Dedifferentiated amniotic fluid mesenchymal stem cell (primary cell): ENCODE results near the gene ZNF593OS.

Experiments used
- DNase-seq: peaks from one replicate; pipeline ENCODE4 v3.0.0-alpha.2; 2016; ENCODE audit errors: extremely low spot score

The ZNF593OS gene

DNA sequence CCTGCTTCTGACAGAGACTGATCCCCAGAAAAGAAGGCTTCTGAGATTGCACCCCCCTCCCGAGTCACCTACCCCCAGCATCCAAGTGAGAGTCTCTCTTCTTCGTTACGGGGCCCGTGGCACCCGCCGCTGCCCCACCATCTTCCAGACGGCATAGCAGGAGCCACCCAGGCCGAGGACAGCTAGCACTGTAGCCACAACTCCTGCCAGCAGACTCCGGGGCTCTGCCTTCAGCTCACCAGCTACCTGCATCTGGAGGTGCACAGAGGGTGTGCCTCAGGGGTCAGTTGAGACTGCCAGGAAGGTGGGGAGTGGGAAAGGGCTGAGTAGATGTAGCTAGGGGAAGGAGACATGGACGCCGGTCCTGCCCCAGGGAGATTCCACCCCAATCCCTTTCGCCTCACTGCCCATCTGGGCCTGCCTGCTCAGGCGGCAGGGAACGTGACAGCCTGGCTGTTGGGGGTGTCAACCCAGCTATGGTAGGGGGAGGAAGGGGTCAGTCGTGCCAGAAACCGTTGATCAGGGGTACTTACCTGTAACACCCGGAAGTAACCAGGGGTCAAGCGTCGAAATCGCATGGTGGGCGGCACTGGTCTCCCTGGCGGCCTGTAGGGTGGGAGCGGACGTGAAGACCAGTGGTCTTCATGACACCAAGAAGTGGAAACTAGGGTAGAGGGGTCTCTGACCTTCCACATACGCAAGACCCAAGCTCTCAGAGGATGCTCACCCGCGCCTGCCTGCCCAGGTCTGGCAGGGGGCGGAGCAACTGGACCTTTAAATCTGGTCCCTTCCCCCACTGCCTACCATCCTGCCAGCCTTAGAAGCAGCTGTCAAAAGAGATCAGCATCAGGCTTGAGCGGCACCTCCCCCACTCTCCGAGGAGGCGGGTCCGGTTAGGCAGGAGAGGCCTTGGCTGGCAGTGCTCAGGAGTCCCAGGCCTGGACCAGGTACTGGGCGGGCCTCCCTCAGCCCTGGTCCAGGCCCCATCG lies at the start of gene ZNF593OS:
ZNF593OS (minus strand) TSS at position 749 of the 989 bp plus-strand sequence; CDS start at position 578, 171 bp downstream.
- DNase-seq: no peak

DNA sequence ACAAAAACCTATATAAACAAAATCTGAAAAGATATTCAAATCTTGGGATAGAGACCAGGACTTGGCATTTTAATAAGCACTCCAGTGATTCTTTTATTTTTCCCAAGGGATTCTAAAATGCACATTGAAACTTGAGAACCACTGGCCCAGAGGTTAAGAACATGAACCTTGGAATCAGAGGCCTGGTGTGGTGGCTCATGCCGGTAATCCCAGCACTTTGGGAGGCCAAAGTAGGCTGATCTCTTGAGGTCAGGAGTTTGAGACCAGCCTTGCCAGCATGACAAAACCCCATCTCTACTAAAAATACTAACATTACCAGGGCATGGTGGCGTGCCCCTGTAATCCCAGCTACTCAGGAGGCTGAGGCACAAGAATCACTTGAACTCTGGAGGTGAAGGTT lies 49.5 kb upstream of the ZNF593OS start:
- no peak for DNase-seq

DNA sequence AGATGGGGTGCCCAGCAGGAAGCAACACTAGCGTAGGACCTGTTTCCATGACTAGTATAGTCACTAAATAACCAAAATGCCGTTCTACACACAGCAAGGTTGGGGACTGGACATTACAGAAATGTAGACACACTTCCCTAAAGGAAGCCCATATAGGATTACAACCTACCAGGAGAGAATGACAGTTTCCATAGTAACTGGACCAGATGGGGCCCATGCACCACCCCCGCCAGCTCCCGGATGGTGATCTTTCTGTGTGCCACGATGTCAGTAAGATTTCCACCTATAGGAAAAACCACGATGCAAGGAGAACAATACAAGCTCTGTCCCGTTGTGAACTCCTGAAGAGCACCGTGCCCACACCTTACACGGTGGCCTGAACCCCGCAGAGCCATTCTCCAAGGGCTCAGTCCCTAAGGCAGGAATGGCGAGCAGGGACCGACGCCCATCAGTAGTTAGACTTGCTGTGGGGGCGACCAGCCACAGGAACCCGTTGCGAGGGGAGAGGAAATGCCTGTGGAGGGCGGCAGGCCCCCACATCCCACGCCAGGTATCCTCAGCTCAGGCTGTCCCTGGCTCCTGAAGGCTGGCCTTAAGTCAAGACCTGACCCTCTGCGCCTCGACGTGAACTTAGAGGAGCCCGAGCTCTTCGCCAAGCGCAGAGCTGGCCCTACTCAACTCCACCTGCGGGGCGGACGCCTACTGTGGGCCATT lies 48.7 kb upstream of the ZNF593OS start:
- no peak for DNase-seq

DNA sequence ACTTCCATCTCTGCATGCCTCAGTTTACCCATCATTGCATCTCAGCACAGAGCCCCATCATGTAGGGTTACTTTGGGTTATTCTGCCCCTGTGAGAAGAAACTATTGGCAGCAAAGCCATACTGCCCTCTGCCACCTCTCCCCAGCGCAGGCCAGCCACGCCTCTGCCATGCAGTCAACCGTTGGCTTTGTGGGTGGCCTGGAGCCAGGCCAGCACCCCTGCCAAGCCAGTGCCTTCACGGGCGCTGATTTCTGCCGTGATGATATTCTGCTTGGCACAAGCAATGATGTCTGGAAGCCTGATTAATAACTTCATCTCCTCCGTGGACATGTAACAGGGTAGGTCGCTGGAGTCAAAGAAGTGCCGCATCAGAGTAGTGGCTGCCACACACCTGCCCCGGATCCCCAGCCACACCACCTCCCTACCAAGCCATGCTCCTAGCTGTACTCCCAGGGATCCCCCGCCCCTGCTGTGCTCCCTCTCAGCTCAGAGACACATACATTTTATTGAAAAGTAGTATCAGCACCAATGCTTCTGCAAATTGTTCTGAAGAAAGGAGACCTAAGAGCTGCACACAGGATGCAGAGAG lies 47.4 kb upstream of the ZNF593OS start:
- no peak for DNase-seq

DNA sequence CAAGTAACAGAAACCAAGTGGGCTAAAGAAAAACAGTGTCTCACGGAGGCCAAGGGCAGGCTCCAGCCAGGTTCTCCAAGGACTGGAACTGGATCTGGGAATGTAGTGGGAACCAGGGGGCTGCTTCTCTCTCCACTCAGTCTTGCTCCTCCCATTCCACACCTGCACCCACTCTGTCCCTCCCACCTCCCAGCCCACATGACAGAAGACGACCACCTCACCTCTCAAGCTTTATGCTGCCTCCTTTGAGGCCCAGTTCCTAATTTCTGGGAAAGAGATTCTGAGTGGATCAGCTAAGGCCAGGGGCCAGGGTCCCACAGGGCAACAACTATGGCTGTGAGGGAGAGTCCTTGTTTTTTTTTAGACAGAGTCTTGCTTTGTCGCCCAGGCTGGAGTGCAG lies 43.6 kb upstream of the ZNF593OS start:
- no peak for DNase-seq

DNA sequence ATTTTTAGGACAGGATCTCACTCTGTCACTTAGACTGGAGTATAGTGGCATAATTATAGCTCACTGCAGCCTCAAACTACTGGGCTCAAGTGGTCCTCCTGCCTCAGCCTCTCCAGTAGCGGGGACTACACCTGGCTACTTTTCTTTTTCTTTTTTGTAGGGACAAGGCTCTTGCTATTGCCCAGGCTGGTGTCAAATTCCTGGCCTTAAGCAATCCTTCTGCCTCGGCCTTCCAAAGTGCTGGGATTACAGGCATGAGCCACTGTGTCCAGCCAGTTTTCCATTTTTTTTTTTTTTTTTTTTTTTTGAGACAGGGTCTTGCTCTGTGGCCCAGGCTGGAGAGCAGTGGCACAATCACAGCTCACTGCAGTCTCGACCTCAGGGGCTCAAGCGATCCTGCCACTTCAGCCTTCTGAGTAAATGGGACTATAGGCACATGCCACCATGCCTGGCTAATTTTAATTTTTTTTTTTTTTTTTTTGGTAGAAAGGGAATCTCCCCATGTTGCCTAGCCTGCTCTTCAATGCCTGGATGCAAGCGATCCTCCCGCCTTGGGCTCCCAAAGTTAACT lies 41.8 kb upstream of the ZNF593OS start:
- no peak for DNase-seq

DNA sequence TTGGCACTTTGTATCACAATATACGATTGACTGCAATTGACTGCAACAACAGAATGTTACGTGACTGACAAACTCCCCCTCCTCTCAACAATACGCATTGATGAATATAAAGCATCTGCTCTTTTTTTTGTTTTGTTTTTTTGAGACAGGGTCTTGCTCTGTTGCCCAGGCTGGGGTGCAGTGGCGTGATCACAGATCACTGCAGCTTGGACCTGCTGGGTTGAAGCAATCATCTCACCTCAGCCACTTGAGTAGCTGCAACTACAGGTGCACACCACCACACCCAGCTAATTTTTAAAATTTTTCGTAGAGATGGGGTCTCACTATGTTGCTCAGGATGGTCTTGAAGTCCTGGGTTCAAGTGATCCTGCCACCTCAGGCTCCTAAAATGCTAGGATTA lies 41.1 kb upstream of the ZNF593OS start:
- DNase-seq: no peak

DNA sequence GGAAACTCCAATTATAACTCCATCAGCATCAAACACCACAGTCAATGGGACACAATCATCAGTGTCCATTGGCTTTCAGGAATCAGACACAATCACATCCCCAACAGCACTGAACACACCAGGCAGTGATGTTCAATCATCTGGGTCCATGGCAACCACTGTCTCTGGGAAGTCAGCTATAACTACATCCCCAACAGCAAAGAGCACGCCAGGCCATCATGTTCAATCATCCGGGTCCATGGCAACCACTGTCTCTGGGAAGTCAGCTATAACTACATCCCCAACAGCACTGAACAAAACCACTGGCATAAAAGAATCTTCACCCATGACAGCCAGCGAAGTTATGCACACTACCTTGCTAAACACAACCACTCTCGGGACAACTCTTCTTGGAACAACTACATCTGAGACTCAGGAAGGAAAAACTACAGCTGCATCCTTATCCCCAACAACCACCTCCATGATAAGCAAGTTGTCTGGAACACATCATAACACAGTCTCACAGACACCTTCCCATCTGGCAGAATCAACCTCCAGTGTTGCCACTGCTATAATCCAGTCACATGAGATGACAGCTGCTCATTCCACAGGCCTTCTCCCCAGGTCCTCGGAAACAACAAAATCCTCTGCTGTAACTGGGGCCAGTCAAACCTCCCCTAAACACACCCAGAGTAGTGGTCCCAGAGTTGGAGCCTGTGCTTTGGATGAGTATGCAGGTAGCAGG lies 38.7 kb upstream of the ZNF593OS start:
- no peak for DNase-seq

DNA sequence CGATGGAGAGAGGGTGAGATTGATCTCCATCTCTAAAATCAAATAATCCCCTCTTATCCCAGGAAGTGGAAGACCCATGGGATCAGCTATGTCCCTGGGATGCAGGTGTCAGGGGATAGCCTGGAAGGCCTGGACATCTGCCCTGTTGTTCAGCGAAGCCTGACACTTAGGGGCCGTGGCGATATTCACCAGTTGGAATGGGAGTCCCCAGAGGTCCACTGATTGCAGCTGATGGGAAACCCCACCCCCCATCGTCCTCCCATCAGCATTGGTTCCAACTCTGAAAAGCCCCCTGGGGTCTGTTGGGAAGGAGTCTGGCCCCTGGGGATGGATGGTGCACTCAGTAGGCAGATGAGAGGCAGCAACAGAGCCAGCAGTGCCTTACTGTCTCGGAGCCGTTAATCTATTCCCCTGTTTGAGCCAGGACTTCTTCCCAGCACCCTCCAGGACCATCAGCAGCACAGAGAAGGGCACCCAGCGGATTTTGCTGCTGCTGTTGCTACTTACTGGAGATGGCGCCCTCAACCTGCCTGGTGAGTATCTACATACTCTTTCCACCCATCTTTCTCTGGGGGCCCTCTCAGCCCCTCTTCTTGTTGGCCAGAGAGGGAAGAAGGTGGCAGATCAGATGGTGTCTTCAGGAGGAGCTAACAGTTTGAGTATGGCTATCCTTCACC lies 32.1 kb upstream of the ZNF593OS start:
- DNase-seq: no peak

DNA sequence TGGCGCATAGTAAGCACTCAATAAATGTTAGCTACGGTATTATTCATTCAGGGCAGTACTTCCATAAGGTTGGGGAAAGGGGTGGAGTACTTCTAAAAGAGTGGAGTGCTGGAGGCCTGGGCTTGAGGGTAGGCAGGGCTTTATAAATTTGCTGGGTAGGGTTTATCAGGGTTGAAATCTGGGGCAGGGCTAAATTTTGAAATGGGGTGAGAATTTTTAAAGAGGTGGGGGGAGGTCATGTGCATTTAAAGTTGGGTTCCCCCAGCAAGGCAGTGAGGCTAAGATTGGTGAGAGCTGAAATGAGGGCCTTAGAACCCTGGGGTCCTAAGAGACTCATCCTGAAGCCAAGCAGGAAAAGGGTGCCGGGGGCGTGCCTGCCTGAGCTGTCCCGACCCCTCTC lies 28.8 kb upstream of the ZNF593OS start:
- no peak for DNase-seq

DNA sequence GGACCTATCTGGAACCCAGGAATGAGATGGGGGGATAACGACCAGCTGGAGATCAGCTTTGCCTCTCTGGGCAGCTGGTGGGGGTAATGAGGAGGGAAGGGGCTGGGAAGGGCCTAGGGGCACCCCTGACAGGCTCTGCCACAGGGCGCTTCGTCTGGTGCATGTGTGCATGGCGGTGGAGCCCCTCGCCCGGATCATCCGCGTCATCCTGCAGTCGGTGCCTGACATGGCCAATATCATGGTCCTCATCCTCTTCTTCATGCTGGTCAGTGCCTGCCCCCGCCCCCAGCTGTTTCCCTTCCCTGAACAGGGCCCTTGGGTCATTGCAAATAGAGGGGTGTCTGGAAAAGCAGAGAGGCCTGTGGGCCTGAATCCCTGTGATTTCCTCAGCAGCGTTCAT lies 26.2 kb upstream of the ZNF593OS start:
- no peak for DNase-seq

DNA sequence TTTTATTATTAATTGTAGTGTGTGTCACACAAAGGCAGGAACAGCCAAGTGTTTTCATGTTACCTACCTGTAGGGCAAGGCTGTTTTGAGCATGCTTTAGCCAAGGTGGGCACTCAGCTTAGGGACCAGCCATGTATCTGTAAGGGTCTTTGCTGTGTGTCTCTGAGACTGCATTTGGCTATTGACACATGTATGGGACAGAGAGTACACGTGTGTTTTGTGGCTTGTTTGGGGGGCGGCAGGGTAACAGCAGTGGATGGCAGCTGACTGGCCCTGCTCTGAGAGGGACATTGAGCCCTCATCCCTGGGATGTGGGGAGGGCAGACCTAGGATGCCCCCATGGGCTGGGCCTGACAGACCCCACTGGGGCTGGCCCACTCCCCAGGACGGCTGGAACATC lies 25.7 kb upstream of the ZNF593OS start:
- no peak for DNase-seq

DNA sequence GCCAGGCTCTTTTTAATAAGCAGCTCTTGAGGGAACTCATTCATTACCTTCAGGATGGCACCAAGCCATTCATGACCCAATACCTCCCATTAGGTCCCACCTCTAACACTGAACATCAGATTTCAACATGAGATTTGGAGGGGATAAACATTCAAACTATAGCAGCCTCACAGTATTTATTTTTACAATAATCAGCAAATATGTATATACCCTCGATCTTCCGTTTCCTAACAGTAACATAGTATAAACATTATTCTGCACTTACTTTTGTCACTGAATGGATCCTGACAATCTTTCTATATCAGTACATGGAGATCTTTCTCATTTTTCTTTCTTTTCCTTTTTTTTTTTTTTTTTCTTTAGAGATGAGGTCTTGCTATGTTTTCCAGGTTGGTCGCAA lies 24.2 kb upstream of the ZNF593OS start:
- no peak for DNase-seq

DNA sequence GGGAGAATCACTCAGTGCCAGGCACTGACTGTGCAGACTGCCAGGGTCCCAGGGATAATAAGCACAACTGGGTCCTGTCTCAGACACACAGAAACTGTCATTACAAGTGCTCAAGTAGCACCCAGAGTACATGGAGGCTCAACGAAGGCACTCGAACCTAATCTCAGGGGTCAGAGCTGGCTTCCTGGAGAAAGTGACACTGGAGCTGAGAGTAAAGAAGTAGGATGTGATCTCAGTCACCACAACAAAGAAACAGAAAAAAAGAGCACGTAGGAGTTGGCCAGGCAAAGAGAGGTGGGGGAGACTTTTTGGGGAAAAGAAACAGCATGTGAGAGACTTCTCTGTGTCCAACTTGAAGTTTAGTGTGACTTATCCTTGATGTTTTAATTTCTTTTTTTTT lies 20.1 kb upstream of the ZNF593OS start:
- no peak for DNase-seq

DNA sequence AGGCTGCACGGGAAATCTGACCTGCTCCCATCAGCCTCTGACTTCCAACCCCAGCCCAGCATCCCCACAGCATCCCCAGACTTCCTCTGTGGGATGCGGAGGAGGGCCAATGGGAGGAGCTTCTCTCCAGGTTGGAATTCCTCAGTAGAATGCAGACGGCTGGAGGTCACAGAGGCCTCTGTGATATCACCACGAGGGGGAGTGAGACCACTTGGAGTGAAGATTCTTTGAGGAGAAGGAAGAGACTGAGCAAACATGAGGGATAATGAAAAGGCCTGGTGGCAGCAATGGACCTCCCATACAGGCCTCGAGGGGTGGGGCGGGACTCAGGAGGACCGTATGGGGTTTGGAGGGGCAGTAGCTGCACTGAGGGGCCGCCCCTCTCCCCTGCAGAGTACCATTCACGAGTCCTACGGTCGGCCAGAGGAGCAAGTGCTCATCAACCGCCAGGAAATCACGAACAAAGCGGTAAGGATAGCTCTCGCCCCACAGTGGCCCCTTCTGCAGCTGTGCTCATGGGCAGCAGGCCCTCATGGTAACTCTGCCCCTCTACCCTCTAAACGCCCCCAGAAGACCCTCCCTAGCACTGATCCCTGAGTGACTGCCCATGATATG lies 18.8 kb upstream of the ZNF593OS start, which contains the start of gene CATSPER4:
CATSPER4 (plus strand) TSS at position 230 of the 615 bp plus-strand sequence; CDS start at position 256, 26 bp downstream.
- DNase-seq: no peak

DNA sequence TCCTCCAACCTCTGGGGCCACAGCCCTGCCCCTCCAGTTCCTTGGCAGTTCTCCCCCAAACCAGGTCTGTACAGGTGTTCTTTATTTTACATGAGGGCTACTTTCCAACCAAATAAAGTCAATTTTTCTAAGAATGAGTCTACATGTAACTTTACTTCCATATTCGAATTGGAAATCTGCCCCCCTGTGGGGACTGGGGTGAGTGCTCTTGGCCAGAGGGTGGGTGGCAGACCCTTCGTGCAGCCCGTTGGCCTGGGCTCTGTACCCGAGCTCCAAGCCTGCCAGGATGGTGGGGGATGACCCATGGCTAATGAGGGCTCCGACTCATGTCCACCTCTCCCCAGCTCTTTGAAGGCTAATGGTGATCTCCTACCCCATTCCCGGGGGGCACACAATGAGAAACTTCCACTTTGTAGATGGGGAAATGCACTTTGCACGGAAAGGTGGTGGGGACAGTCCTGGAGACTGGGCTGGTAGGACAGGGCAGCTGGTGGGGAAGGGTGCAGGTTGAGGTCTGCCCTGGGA lies 18.2 kb upstream of the ZNF593OS start:
- DNase-seq: no peak

DNA sequence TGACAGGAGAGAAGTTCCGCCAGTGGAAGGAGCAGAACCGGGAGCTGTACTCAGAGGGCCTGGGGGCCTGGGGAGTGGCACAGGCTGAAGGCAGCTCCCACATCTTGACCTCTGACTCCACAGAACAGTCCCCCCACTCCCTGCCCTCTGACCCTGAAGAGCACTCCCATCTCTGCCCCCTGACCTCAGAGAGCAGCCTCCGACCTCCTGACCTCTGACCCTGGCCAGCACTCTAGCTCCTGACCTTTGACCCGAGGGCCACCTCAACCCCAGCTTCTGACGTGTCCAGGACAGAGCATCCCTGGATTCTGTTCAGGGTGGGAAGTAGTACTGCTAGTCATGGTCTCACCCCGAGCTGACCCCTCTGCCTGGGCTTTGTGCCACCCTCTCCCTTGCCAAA lies 17.7 kb upstream of the ZNF593OS start:
- DNase-seq: no peak

DNA sequence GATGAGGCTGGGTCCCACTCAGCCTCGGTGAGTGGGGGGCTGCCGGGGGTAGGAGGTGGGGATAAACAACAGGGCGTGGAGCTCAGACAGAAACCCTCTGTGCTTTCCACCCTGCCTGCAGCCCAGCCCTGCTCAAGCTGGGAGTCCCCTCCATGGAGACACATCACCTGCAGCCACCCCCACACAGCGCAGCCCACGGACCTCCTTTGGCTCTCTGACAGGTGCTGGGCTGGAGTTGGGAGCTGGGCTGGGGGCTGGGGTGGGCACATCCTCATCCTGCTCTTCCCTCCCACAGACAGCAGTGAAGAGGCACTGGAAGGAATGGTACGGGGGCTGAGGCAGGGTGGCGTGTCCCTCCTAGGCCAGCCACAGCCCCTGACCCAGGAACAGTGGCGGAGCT lies 16.8 kb upstream of the ZNF593OS start:
- no peak for DNase-seq

DNA sequence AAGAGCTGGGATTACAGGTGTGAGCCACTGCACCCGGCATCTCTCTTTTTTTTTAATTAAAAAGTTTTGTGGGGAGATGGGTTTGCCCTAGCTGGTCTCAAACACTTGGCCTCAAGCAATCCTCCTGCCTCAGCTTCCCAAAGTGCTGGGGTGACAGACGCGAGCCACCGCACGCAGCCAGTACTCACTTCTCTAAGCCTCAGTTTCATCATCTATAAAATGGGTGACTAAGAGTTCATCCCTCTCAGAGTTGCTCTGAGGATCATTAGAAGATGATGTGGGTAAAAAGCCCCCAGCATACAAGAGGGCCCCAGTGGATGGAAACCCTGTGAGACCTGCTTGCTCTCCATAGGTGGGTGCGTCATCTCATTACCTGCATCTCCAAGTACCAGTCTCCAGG lies 16.2 kb upstream of the ZNF593OS start:
- no peak for DNase-seq

DNA sequence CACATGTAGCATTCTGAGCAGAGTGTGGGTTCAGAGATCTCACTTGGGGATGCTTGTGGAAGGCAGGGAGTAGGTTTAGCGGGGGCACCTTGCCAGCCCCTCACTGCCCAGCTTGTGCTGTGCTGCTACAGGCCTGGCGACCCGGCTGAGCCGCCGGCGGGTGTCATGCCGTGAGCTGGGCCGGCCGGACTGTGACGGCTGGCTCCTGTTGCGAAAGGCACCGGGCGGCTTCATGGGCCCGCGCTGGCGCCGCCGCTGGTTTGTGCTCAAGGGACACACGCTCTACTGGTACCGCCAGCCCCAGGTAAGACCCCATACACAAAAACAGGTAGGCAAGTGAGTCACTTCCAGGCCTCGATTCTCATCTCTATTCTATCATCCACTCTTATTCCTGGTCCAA lies 13.3 kb upstream of the ZNF593OS start:
- DNase-seq: no peak
